ENCODE results near the gene VPS18. TPM values are rescaled to one million over a fixed set of nuclear protein-coding genes. Genes with fewer than 3 reads are reported as not detected.

Gene VPS18
- total and polyA plus RNA-seq, 4 donors = 3.4 to 15.3 (median 10.3) TPM

DNA sequence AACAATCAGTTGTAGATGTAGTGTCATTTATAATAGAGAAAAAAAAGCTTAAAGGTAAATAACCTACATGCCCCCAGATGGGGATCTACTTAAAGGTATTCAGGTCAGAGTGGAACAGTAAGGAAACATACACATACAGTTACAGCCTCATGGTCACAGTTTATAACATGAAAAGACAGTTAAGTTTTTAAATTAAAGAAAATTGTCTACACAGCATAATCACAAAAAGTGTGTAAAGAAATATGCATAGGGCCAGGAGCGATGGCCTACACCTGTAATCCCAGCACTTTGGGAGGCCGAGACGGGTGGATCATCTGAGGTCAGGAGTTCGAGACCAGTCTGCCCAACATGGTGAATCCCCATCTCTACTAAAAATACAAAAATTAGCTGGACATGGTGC, 27.1 kb upstream of the VPS18 start:
- Histone ChIP-seq H3K36me3 (ENCODE audit: control insufficient read depth in 4 of 4, insufficient read depth in 3 of 4, low read depth in 1 of 4, low read length in 3 of 4) (no peaks in the 10 kb centered on the region), H3K27me3 (ENCODE audit: control insufficient read depth in 4 of 4, insufficient read depth in 4 of 4, low read length in 3 of 4) (no peaks in the 10 kb centered on the region), H3K9ac (ENCODE audit: low read depth in 1 of 2, low read length in 2 of 2) (no peak overlapping the region), H3K4me1 (ENCODE audit: control insufficient read depth in 4 of 4, insufficient read depth in 4 of 4, low read length in 3 of 4) (no peaks in the 10 kb centered on the region), H3K9me3 (ENCODE audit: control insufficient read depth in 4 of 4, low read length in 3 of 4) (no peaks in the 10 kb centered on the region), H3K27ac (ENCODE audit: low read depth in 1 of 2, low read length in 2 of 2) (no peak overlapping the region), H3K4me3 (ENCODE audit: low read depth in 1 of 3, low read length in 3 of 3) (no peak overlapping the region)
- TF ChIP-seq NR2F2 (IDR thresholded peaks at IDR 0.05) = no peak
- TF ChIP-seq, protein P1, sequence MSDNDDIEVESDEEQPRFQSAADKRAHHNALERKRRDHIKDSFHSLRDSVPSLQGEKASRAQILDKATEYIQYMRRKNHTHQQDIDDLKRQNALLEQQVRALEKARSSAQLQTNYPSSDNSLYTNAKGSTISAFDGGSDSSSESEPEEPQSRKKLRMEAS (IDR thresholded peaks at IDR 0.05) = no peak
- no peak for TF ChIP-seq FOXA2 (IDR thresholded peaks at IDR 0.05)
- TF ChIP-seq HNF4A (conservative IDR thresholded peaks at IDR 0.05) = no peak
- TF ChIP-seq EGR1 (IDR thresholded peaks at IDR 0.05; ENCODE audit: low read depth in 2 of 2) = no peak
- TF ChIP-seq YY1 (IDR thresholded peaks at IDR 0.05) = no peak
- no peak for TF ChIP-seq RAD21 (IDR thresholded peaks at IDR 0.05)
- TF ChIP-seq GABPA (IDR thresholded peaks at IDR 0.05 in 1 of 2, conservative IDR thresholded peaks at IDR 0.05 in 1 of 2) = no peak
- TF ChIP-seq, protein P2, sequence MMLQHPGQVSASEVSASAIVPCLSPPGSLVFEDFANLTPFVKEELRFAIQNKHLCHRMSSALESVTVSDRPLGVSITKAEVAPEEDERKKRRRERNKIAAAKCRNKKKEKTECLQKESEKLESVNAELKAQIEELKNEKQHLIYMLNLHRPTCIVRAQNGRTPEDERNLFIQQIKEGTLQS (IDR thresholded peaks at IDR 0.05) = no peak
- no peak for TF ChIP-seq JUND (IDR thresholded peaks at IDR 0.05)
- TF ChIP-seq, protein P3, sequence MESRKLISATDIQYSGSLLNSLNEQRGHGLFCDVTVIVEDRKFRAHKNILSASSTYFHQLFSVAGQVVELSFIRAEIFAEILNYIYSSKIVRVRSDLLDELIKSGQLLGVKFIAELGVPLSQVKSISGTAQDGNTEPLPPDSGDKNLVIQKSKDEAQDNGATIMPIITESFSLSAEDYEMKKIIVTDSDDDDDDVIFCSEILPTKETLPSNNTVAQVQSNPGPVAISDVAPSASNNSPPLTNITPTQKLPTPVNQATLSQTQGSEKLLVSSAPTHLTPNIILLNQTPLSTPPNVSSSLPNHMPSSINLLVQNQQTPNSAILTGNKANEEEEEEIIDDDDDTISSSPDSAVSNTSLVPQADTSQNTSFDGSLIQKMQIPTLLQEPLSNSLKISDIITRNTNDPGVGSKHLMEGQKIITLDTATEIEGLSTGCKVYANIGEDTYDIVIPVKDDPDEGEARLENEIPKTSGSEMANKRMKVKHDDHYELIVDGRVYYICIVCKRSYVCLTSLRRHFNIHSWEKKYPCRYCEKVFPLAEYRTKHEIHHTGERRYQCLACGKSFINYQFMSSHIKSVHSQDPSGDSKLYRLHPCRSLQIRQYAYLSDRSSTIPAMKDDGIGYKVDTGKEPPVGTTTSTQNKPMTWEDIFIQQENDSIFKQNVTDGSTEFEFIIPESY (IDR thresholded peaks at IDR 0.05) = no peak
- TF ChIP-seq FOXA1 (IDR thresholded peaks at IDR 0.05) = no peak
- no peak for DNase-seq (ENCODE audit: low spot score)
- 98% methylated on average over 4 of the region's 4 CpGs for WGBS

DNA sequence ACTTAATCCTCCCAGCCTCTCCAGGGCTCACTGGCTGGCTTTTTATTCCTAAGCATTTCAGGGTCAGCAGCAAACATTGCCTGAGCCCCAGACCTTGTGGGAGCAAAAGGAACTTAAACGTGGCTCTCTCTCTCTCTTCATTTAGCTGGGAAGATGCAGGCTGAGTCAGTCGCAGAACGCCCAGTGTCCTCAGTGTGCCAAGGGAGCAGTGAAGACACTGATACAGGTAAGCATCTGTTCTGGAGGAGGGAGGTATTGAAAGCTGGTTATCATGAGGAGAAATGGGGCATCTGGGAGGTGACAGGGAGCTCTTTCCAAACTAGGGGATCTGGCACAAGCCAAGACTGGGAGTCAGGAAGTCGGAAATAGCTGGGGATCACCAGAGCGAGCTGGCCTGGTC, 24.6 kb upstream of the VPS18 start:
- no peaks in the 10 kb centered on the region for H3K36me3 ChIP-seq (ENCODE audit: control insufficient read depth in 4 of 4, insufficient read depth in 3 of 4, low read depth in 1 of 4, low read length in 3 of 4)
- DNase-seq (ENCODE audit: low spot score) = no peak
- no peak overlapping the region for H3K4me3 ChIP-seq (ENCODE audit: low read depth in 1 of 3, low read length in 3 of 3)
- H3K27ac ChIP-seq (ENCODE audit: low read depth in 1 of 2, low read length in 2 of 2) = no peak overlapping the region
- TF ChIP-seq GABPA (IDR thresholded peaks at IDR 0.05 in 1 of 2, conservative IDR thresholded peaks at IDR 0.05 in 1 of 2) = no peak
- no peak for TF ChIP-seq JUND (IDR thresholded peaks at IDR 0.05)
- TF ChIP-seq, protein P3 (IDR thresholded peaks at IDR 0.05) = no peak
- TF ChIP-seq, protein P4, sequence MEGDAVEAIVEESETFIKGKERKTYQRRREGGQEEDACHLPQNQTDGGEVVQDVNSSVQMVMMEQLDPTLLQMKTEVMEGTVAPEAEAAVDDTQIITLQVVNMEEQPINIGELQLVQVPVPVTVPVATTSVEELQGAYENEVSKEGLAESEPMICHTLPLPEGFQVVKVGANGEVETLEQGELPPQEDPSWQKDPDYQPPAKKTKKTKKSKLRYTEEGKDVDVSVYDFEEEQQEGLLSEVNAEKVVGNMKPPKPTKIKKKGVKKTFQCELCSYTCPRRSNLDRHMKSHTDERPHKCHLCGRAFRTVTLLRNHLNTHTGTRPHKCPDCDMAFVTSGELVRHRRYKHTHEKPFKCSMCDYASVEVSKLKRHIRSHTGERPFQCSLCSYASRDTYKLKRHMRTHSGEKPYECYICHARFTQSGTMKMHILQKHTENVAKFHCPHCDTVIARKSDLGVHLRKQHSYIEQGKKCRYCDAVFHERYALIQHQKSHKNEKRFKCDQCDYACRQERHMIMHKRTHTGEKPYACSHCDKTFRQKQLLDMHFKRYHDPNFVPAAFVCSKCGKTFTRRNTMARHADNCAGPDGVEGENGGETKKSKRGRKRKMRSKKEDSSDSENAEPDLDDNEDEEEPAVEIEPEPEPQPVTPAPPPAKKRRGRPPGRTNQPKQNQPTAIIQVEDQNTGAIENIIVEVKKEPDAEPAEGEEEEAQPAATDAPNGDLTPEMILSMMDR (IDR thresholded peaks at IDR 0.05; ENCODE audit: low read depth, low read length, missing input control) = no peak
- no peaks in the 10 kb centered on the region for H3K9me3 ChIP-seq (ENCODE audit: control insufficient read depth in 4 of 4, low read length in 3 of 4)
- H3K27me3 ChIP-seq (ENCODE audit: control insufficient read depth in 4 of 4, insufficient read depth in 4 of 4, low read length in 3 of 4) = peaks cover 0 to 3% (median 0%) of the 10 kb centered on the region in 4 donors
- peaks cover 2 to 13% (median 7%) of the 10 kb centered on the region in 4 donors for H3K4me1 ChIP-seq (ENCODE audit: control insufficient read depth in 4 of 4, insufficient read depth in 4 of 4, low read length in 3 of 4)
- WGBS = 82% methylated on average over 5 of the region's 5 CpGs
- no peak overlapping the region for H3K9ac ChIP-seq (ENCODE audit: low read depth in 1 of 2, low read length in 2 of 2)

All from liver (tissue), 9 donors.